GM19351 (cell line): Measurements from ENCODE around the gene FARS2.

Source experiments
- ATAC-seq: cut with Tn5 transposase; IDR thresholded peaks from one replicate; pipeline ENCODE4 v1.9.1; 2021; ENCODE audit warnings: mild to moderate bottlenecking, moderate library complexity; ENCODE audit not compliant: unreplicated experiment

The FARS2 gene

GRCh38 chr6:5412663-5413062, 151.3 kb downstream of the FARS2 start:
- ATAC-seq, result no peak

GRCh38 chr6:5416250-5416649, 154.9 kb downstream of the FARS2 start:
- no peak for ATAC-seq

- ATAC-seq, result no peak
Observed at GRCh38 chr6:5422321-5422915, 161.1 kb downstream of the FARS2 start.

GRCh38 chr6:5423251-5423650, 161.9 kb downstream of the FARS2 start:
- no peak for ATAC-seq

- no peak for ATAC-seq
Observed at GRCh38 chr6:5424726-5425125, 163.4 kb downstream of the FARS2 start.

- no peak for ATAC-seq
Observed at GRCh38 chr6:5425267-5425666, 164.0 kb downstream of the FARS2 start.

GRCh38 chr6:5425797-5426196, 164.5 kb downstream of the FARS2 start:
- ATAC-seq, result no peak

GRCh38 chr6:5427586-5427985, 166.3 kb downstream of the FARS2 start:
- ATAC-seq, result no peak

GRCh38 chr6:5433324-5433723, 172.0 kb downstream of the FARS2 start:
- ATAC-seq, result no peak

- no peak for ATAC-seq
Observed at GRCh38 chr6:5435449-5435848, 174.1 kb downstream of the FARS2 start.

- ATAC-seq, result no peak
Observed at GRCh38 chr6:5438922-5439584, 177.7 kb downstream of the FARS2 start.

GRCh38 chr6:5439749-5440148, 178.4 kb downstream of the FARS2 start:
- ATAC-seq, result no peak

GRCh38 chr6:5442319-5442718, 181.0 kb downstream of the FARS2 start:
- no peak for ATAC-seq

- ATAC-seq, result no peak
Observed at GRCh38 chr6:5442916-5443315, 181.6 kb downstream of the FARS2 start.

- ATAC-seq, result no peak
Observed at GRCh38 chr6:5443491-5443890, 182.2 kb downstream of the FARS2 start.

GRCh38 chr6:5446362-5447075, 185.2 kb downstream of the FARS2 start:
- no peak for ATAC-seq

- no peak for ATAC-seq
Observed at GRCh38 chr6:5447921-5448320, 186.6 kb downstream of the FARS2 start.

- ATAC-seq, result no peak
Observed at GRCh38 chr6:5450073-5450472, 188.8 kb downstream of the FARS2 start.

GRCh38 chr6:5453546-5453945, 192.2 kb downstream of the FARS2 start:
- no peak for ATAC-seq

GRCh38 chr6:5455142-5455541, 193.8 kb downstream of the FARS2 start:
- no peak for ATAC-seq

GRCh38 chr6:5457041-5457440, 195.7 kb downstream of the FARS2 start:
- ATAC-seq, result no peak

- ATAC-seq, result no peak
Observed at GRCh38 chr6:5457983-5458683, 196.8 kb downstream of the FARS2 start.
